Bronchial epithelial cell (primary cell): Measurements from ENCODE around the gene COL13A1. TPM values are rescaled to one million over a fixed set of nuclear protein-coding genes. Genes with fewer than 3 reads are reported as not detected.

Experiments used
- DNase-seq: peaks from one replicate; pipeline ENCODE4 v3.0.0-alpha.2; 2010; ENCODE audit warnings: low read depth
- FAIRE-seq: peaks from 2 replicates; lab custom pipeline; 2011; peaks lifted over from hg19 to GRCh38; lab: Jason Lieb, UNC
- H3K27me3 ChIP-seq: 2 replicates; pipeline ENCODE4 v1.5.1; 2011; ENCODE audit warnings: low read length; ENCODE audit not compliant: control insufficient read depth, insufficient read depth
- H3K36me3 ChIP-seq: 2 replicates; pipeline ENCODE4 v1.5.1; 2011; ENCODE audit warnings: low read length; ENCODE audit not compliant: control insufficient read depth, insufficient read depth
- H3K4me3 ChIP-seq: 2 replicates; pipeline ENCODE4 v1.5.1; 2011; ENCODE audit warnings: mild to moderate bottlenecking, low read depth, low read length, control low read depth
- CTCF ChIP-seq: IDR thresholded peaks from 2 replicates; pipeline ENCODE4 v1.5.1; 2011; ENCODE audit warnings: mild to moderate bottlenecking, moderate library complexity, low read length, control low read depth, inconsistent platforms; ENCODE audit not compliant: insufficient read depth, severe bottlenecking
- total RNA-seq: library from RNA; depleted of rRNA; stranded (reverse); fragments of >200 nt; gene quantifications from 2 replicates; pipeline ENCODE4 v1.2.1, GENCODE V29; 2014

COL13A1 gene
- total RNA-seq, 1 donor from 2014 or later: under 0.01 TPM

DNA sequence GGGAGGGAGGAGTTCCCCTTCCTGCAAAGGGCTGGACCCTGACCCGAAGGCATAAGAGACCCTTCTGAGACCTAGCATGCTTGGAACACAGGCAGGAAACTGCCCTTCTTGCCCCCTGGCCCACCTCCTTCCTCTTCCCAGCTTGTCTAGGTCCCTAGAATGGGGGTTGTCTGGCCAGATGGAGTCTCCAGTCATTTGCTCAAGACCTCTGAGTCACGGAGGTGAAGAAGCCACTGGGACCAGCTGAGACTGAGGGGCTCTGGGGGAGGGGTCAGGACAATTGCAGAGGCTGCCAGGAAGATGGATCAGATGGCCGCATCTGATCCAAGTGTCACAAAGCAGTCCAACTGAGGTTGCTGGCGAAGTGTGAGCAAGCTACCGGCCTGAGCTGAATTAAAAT is 46.2 kb downstream of the COL13A1 start:
- FAIRE-seq: no peak
- no peak overlapping the region for H3K4me3 ChIP-seq
- H3K27me3 ChIP-seq: no peaks in the 10 kb centered on the region
- no peak for DNase-seq
- no peaks in the 10 kb centered on the region for H3K36me3 ChIP-seq
- no peak for TF ChIP-seq CTCF

DNA sequence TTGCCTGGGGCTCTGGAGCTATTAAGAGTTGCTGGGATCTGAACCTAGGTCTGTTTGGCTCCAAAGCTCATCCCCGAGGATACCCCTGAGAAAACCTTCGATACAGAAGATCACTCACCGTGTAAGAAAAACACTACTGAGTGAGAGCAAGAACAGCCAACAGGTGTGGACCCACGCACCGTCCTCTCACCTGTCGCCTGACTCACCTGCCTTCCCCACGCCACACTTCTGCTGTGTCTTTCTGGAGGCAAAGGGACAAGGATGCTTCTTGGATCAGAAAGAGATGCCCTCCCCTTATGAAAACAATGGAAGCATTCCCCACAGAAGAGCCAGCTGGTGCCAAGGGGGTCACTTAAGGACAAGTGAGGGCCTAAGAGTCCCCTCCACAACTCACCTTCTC is 46.7 kb downstream of the COL13A1 start:
- Histone ChIP-seq H3K36me3 (no peaks in the 10 kb centered on the region), H3K27me3 (no peaks in the 10 kb centered on the region), H3K4me3 (no peak overlapping the region)
- DNase-seq: no peak
- FAIRE-seq: no peak
- no peak for TF ChIP-seq CTCF

DNA sequence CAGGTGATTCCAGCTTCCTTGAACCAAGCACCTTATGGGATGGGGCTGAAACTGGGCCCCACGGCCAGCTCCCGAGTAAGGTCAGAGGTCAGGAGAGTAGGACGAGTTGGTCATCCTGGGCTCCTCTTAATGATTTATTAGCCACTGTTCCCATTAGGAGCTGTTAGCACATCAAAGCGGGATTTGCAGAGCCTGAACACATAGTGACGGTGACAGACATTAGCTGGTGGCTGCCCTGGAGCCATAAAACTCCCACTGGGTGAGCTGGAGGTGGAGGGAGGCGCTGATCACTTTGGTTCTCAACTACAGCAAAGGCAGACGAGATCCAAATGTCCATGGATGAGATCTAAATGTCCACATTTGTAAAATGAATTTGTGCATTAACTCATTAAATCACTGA is 48.1 kb downstream of the COL13A1 start:
- DNase-seq: no peak
- no peak for TF ChIP-seq CTCF

GRCh38 chr10:69850440-69850839 is 48.7 kb downstream of the COL13A1 start:
- H3K27me3 ChIP-seq: no peaks in the 10 kb centered on the region
- DNase-seq (no peak), FAIRE-seq (no peak)
- TF ChIP-seq CTCF: no peak
- H3K36me3 ChIP-seq: no peaks in the 10 kb centered on the region
- H3K4me3 ChIP-seq: no peak overlapping the region

More for the DNA sequence above, 48.1 kb downstream of the COL13A1 start:
- no peaks in the 10 kb centered on the region for H3K36me3 ChIP-seq
- no peak for FAIRE-seq
- H3K4me3 ChIP-seq: no peak overlapping the region
- no peaks in the 10 kb centered on the region for H3K27me3 ChIP-seq

DNA sequence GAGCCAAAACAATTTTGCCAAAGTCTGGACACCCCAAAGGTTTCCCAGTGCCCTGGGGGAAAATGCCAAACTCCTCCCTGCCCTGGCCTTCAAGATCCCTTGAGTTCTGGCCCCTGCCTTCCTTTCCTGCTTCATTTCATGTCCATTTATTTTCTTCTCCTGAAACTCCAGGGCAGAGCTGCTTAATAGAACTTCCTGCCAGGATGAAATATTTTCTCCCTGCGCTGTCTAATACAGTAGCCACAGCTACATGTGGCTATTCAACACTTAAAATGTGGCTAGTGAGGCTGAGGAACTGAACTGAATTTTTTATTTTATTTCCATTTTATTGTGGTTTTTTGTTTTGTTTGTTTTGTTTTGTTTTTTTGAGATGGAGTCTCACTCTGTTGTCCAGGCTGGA is 49.6 kb downstream of the COL13A1 start:
- H3K4me3 ChIP-seq: no peak overlapping the region
- no peak for TF ChIP-seq CTCF
- H3K27me3 ChIP-seq: no peaks in the 10 kb centered on the region
- no peak for DNase-seq
- no peaks in the 10 kb centered on the region for H3K36me3 ChIP-seq
- no peak for FAIRE-seq

- Histone ChIP-seq H3K4me3 (no peak overlapping the region), H3K36me3 (no peaks in the 10 kb centered on the region), H3K27me3 (no peaks in the 10 kb centered on the region)
- no peak for DNase-seq
- no peak for TF ChIP-seq CTCF
- FAIRE-seq: no peak
These were observed 51.4 kb downstream of the COL13A1 start for GRCh38 chr10:69853064-69853463.
